Suppressor macrophage treated with lipopolysaccharide for 4 hours (primary cell): Measurements from ENCODE around the gene GSK3B.
A peak's percentile ranks its signal among the peaks of the same experiment; 100 is the strongest.
"Not testable (repeated sequence)": the region's sequence is repeated elsewhere in the genome, so short reads cannot be mapped to it uniquely, and the experiment has no call there.

ENCODE experiments used
- DNase-seq: peaks from one replicate; pipeline ENCODE4 v3.0.0-alpha.2; 2020

GSK3B gene

GRCh38 chr3:120052225-120052624 is 42.0 kb downstream of the GSK3B start:
- DNase-seq, result no peak

GRCh38 chr3:120051570-120051969 is 42.7 kb downstream of the GSK3B start:
- not testable (repeated sequence) for DNase-seq

- DNase-seq, result no peak
These were observed 44.2 kb downstream of the GSK3B start for GRCh38 chr3:120049881-120050539.

DNA sequence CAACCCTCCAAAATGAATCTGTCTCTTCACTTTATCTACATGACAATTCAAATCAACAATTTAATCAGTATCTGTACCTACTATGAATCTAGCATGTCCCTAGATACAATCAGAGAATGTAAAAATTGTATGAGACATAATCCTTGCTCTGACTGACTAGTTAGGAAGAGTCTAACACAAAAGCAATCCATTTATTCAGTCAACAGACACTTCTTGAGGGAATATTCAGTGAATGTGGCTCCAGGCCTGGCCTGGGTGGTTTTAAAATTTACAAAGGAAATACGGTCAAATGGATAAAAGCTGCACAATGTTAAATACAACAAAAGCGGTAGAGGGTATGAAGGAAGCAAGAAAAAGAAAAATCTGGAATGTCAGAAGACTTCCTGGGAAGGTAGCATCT is 45.2 kb downstream of the GSK3B start:
- no peak for DNase-seq

DNA sequence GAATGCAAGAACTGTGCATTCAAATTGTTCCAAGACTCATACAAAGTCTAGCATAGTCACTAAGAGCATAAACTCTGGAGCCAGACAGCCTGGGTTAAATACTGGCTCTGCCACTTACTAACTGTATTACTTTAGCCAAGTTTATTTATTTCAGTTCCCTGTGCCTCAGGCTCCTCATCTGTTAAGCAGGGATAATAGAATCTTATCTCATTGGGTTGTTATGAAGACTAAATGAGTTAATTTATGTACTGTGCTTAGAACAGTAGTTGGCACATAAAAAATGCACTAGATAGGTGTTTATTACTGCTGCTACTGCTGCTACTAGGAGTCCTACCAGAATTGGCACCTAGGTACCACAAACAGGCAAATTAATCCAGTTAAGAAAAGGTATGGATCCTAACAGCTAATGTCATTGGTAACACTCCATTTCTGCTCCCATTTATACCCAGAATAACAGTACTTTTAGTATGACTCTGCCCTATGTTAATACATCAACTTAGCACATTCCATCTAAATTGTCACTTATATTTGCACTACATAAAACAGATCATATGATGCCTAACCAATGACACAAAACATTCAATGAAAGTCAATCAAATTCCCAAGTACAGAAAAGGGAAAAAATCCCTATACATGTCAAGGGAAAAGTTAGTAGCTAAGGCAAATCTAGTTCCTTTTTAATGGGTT is 45.7 kb downstream of the GSK3B start:
- DNase-seq, result no peak

DNA sequence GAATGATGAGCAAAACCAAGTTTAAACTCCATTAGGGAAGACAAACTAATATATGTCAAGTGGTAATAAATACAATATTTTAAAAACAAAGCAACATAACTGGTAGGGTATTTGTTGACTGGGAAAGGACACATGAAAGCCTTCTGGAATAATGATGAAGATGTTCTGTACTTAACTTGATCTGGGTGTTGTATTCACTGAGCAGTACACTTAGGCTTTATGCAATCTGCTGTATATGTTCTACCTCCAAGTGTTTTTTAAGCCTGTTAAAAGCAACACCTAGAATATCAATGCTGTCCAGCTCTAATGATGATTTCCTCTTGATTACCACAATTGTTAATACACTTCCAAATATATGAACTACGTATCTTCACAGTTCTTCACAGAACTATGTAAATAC is 46.6 kb downstream of the GSK3B start:
- DNase-seq, result no peak

- DNase-seq, result no peak
These were observed 53.4 kb downstream of the GSK3B start for GRCh38 chr3:120040813-120041377.

GRCh38 chr3:120039642-120040610 is 54.3 kb downstream of the GSK3B start:
- no peak for DNase-seq

GRCh38 chr3:120033596-120033995 is 60.7 kb downstream of the GSK3B start:
- DNase-seq, result peak; percentile 70

DNA sequence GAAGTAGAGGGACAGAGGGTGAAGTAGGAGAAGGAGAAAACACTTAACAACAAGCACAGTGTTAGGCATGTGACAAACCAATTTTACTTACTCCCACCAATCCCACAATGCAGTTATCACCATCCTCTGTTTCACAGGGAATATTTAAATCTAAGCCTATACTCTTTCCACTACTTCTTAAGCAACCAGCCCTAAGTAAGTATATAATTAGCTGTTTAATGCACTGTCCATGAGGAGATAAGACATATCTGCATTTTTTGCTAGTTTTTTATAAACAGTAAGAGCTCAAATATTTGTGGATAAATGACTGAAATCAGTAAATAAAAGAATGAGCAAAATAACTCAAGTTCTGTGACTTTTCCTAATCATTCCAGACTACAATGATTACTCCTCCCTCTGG is 62.7 kb downstream of the GSK3B start:
- DNase-seq, result no peak

DNA sequence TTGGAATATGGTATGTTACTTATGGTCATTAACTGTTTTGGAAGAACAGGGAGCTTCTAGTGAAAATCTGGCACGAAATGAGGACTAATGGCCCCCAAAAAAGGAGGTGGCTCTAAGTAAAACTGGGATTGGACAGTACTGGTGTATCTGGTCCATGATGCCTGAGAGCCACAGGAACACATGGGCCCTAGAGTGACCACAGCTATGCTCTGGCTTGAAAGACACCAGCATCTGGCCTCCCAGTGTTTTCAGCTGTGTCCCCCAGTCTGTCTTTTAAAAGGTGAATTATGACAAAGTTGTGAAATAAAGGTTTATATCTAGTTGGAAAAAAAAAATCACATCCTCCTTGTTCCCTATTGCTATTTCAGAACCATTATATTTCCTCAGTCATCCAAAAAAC is 64.5 kb downstream of the GSK3B start:
- DNase-seq, result no peak

DNA sequence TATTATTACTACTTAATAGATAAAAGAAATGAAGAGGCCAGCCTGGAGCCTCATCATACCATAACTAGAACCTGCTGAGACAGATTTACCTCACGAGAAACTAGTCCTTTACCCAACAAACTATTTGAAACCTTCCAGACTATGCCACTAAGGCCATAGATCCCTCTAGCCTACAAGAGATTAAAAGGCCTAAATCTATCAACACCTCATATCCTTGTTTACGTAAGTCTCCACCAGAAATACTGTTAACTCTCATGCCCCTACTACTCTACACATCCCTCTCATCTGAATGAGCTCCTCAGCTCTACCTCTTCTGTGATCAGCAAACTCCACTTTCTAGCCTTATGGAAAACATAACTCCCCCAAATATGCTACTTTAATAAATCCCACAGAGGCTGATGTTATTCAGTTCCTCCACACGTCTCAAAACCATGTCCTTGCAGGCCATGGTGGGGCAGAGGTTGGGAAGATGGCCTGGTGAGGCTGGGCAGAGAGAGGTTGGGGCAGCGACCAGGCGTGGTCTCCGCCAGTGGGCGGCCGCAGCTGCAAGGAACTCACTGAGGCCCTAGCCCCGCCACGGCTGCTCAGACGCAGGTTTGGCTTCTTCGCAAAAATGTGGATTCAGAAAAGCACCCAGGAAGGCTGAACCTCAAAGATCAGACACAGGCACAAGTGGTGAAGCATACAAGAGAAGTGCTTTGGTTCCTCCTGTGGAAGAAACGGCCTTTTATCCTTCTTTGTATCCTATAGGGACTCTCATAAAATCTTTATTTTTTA is 65.8 kb downstream of the GSK3B start:
- DNase-seq, result no peak

- peak; percentile 53 for DNase-seq
These were observed 67.0 kb downstream of the GSK3B start for GRCh38 chr3:120027226-120027625.

DNA sequence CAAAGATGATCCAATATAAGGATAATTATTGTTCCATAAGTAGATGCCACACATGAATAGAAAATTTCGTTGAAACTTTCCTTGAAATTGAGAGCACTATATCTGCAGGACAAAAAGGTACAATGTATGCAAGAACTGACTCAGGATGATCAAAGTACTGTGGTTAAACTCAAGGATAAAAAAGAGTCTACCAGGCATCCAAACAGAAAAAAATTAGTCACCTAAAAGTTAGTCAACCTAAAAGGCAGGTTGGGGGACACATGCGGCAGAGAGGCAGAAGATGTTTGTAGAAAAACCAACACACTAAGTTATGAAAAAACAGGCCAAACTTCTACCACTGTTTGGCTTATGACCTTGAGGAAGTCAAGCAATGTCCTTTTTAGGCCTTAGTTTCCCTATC is 68.7 kb downstream of the GSK3B start:
- DNase-seq, result no peak

DNA sequence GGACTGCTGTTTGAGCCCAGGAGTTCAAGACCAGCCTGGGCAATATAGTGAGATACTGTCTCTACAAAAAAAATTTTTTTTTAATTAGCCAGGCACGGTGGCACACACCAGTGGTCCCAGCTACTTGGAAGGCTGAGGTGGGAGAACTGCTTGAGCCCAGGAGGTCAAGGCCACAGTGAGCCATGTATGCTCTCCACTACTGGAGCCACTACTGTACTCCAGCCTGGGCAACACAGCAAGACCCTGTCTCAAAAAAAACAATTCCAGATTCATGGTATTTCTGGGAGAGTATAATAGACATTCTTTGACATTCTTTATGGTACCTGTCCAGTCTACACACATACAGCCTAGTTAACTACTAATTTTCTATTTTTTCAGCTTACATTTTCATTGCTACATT is 70.1 kb downstream of the GSK3B start:
- DNase-seq, result no peak

DNA sequence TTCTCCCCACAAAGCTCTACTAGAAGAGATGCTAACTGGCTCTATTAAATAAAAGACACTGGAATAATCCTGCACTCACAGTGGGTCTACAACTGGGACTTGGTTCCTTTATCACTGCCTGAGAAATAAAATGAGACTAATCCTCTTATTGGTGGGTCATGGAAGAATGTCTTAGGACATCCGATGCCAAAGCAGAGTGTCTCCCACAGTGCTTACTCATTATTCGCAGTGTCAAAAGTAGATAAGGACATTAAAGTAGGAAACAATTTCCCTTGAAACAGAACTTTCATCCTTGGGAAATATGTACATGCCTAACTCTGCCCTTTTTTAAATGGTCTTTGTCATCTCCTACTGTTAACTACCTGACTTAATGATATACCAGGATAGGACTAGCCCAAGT is 71.5 kb downstream of the GSK3B start:
- no peak for DNase-seq

DNA sequence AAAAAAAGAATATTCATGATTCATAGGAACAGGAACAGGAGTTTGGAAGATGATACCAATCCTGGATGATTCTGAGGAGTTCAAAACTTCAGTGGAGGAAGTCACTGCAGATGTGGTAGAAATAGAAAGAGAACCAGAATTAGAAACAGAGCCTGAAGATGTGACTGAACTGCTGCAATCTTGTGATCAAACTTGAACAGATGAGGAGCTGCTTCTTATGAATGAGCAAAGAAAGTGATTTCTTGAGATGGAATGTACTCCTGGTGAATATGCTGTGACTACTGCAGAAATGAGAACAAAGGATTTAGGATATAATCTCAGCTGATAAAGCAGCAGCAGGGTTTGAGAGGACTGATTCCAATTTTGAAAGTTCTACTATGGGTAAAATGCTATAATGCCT is 72.7 kb downstream of the GSK3B start:
- peak; percentile 46 for DNase-seq

DNA sequence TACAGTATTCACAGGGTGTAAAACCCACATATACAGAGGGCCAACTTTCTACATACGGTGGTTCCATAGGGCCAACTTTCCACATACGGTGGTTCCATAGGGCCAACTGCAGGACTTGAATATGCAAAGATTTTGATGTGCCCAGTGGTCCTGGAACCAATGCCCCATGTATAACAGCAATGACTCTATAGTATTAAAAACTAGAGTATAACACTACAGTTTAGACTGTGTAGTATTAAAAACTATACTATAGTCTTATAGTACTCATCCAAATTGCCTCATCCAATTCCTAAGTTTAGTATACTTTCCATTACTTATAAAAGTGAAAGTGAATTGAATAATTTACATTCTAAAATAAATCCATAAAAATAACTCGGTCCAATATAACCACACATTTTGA is 75.9 kb downstream of the GSK3B start:
- no peak for DNase-seq

DNA sequence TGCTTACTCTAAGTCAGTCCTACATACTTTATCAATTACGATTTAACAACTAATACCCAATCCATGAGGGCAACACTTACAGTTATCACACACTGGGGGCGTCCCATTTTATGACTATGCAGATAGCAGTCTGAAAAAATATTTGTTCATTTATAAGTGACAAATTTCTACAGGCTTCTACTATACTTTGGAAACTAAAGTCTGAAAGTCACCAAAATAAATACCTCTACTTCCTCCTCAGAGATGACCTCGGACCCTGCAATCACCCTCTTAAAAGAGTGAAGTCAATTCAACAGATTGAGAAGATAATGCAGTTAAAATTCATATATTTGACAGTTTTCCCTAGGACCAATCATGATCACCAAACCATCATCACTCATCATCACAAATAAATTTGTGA is 76.6 kb downstream of the GSK3B start:
- no peak for DNase-seq

DNA sequence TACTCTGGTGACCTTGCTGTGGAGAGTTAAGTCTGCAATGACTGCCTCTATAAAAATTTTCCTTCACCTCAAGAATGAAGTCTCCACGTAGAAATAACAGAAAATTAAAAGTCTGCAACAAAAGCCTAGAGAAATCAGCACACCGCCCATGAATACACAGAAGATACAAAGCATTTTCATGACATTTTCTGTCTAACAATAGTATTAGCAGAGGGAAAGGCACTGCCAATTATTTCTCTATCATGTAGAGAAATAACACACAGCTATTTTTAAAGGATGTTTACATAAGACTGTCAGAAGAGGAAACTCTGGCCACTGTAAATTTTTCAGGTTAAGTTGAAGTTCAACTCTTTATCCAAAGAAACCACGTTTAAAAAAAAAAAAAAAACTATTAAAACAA is 80.8 kb downstream of the GSK3B start:
- no peak for DNase-seq

GRCh38 chr3:120005741-120006140 is 88.5 kb downstream of the GSK3B start:
- DNase-seq, result not testable (repeated sequence)

- DNase-seq, result not testable (repeated sequence)
These were observed 90.2 kb downstream of the GSK3B start for GRCh38 chr3:120004008-120004498.
